C1 segment of cervical spinal cord (tissue), 14 donors: ENCODE results near the gene SSH2.

Source experiments
- DNase-seq, 14 donors: peaks; one replicate each; lab custom pipeline; 2025; lab: John Stamatoyannopoulos, UW

Gene SSH2

GRCh38 chr17:29612404-29613280 lies 317.4 kb downstream of the SSH2 start:
- no peak for DNase-seq

- no peak for DNase-seq
These were observed 318.0 kb downstream of the SSH2 start for GRCh38 chr17:29612094-29612403.

GRCh38 chr17:29611351-29612093 lies 318.5 kb downstream of the SSH2 start:
- DNase-seq, result no peak

- DNase-seq, result no peak
These were observed 319.6 kb downstream of the SSH2 start for GRCh38 chr17:29610395-29610794.

- no peak for DNase-seq
These were observed 321.0 kb downstream of the SSH2 start for GRCh38 chr17:29608986-29609385.

- DNase-seq, result no peak
These were observed 322.4 kb downstream of the SSH2 start for GRCh38 chr17:29607557-29608195.

- DNase-seq, result no peak
These were observed 326.8 kb downstream of the SSH2 start for GRCh38 chr17:29603109-29603674.

- peak in 1 of 14 donors; percentile 13 for DNase-seq
These were observed 332.5 kb downstream of the SSH2 start for GRCh38 chr17:29597361-29598172.

GRCh38 chr17:29596811-29597210 lies 333.2 kb downstream of the SSH2 start:
- DNase-seq, result no peak

- peak in 1 of 14 donors; percentile 32 for DNase-seq
These were observed 333.9 kb downstream of the SSH2 start for GRCh38 chr17:29595943-29596774.

- peak in 1 of 14 donors; percentile 37 for DNase-seq
These were observed 334.7 kb downstream of the SSH2 start for GRCh38 chr17:29595107-29595942.

GRCh38 chr17:29594519-29595090 lies 335.4 kb downstream of the SSH2 start:
- no peak for DNase-seq

GRCh38 chr17:29593591-29594518 lies 336.2 kb downstream of the SSH2 start:
- DNase-seq, result peak in 1 of 14 donors; percentile 26

GRCh38 chr17:29592850-29593551 lies 337.0 kb downstream of the SSH2 start, which contains the start of gene ANKRD13B:
TSS of gene ANKRD13B (plus strand) at chr17:29593132. CDS start at chr17:29593622, 490 bp downstream.
- peak in 11 of 14 donors; percentile 35 to 83 (median 61) for DNase-seq

GRCh38 chr17:29591737-29592608 lies 338.1 kb downstream of the SSH2 start:
- DNase-seq, result peak in 13 of 14 donors; percentile 53 to 91 (median 84)

- DNase-seq, result peak in 7 of 14 donors; percentile 51 to 74 (median 65)
These were observed 338.8 kb downstream of the SSH2 start for GRCh38 chr17:29591146-29591736.
